Measurements from ENCODE around the gene OSBPL3. TPM values are rescaled to one million over a fixed set of nuclear protein-coding genes. Genes with fewer than 3 reads are reported as not detected.

OSBPL3 gene
- total and polyA plus RNA-seq, 2 donors (not counting 3 experiments of a cell fraction or from before 2014, with no cell fraction given): 7.5 to 27.1 TPM

GRCh38 chr7:25029075-25029474 lies 49.1 kb upstream of the OSBPL3 start:
- Histone ChIP-seq H3K27me3 (ENCODE audit: control insufficient read depth in 2 of 2, insufficient read depth in 2 of 2, low read length in 2 of 2) (no peaks in the 10 kb centered on the region), H3K9ac (replicated peaks; ENCODE audit: extremely low read depth, insufficient read depth, low read length) (no peak overlapping the region), H3K27ac (ENCODE audit: insufficient read depth, low read depth, low read length) (peak overlapping the region; percentile 95), H3K79me2 (ENCODE audit: control insufficient read depth, insufficient read depth, low read length) (no peaks in the 10 kb centered on the region), H3K9me3 (replicated peaks; ENCODE audit: control insufficient read depth, insufficient read depth, low read length) (no peaks in the 10 kb centered on the region), H3K4me1 (ENCODE audit: control insufficient read depth, extremely low read depth, insufficient read depth, low read length) (peaks cover 38% of the 10 kb centered on the region), H3K36me3 (ENCODE audit: control insufficient read depth in 2 of 2, extremely low read depth in 1 of 2, insufficient read depth in 2 of 2, low read length in 2 of 2) (no peaks in the 10 kb centered on the region), H4K20me1 (replicated peaks; ENCODE audit: control insufficient read depth, extremely low read depth, insufficient read depth, low read length) (no peaks in the 10 kb centered on the region), H3K9me1 (replicated peaks; ENCODE audit: control insufficient read depth, extremely low read depth, insufficient read depth, low read length) (no peaks in the 10 kb centered on the region), H3K4me2 (ENCODE audit: insufficient read depth, low read length) (peak overlapping the region; percentile 34), H3K4me3 (replicated peaks in 1 of 3; ENCODE audit: insufficient read depth in 1 of 3, low read depth in 1 of 3, low read length in 3 of 3) (no peak overlapping the region), H2AFZ (ENCODE audit: low read depth, low read length) (peak overlapping the region; percentile 82)
- CTCF ChIA-PET: interaction anchor here (1.4 to 2.1 kb wide), 5 partner anchors 9 to 217 kb away, joined by 3 to 7 read pairs (median 5); no protein-coding TSS in a partner anchor
- dilution Hi-C loops (cut with MboI; ENCODE audit: extremely low pct_ligation_motif_present, low sequenced_read_pairs): no loop called here
- TSS peak; percentile 39 for BruUV-seq (replicated peaks)
- TF ChIP-seq FOS (IDR thresholded peaks at IDR 0.05; ENCODE audit: borderline replicate concordance, insufficient read depth, low read length) (no peak), GATA2 (IDR thresholded peaks at IDR 0.05; ENCODE audit: insufficient read depth, insufficient read length, low read depth, low read length) (no peak), MYC (IDR thresholded peaks at IDR 0.05; ENCODE audit: low read depth, low read length) (no peak), POLR2A (IDR thresholded peaks at IDR 0.05; ENCODE audit: low read depth, low read length) (no peak), EZH2 (IDR thresholded peaks at IDR 0.05; ENCODE audit: borderline replicate concordance, low read depth, low read length, severe bottlenecking) (no peak), POLR2AphosphoS5 (IDR thresholded peaks at IDR 0.05; ENCODE audit: insufficient read depth, low read depth, low read length) (no peak), CTCF (IDR thresholded peaks at IDR 0.05; ENCODE audit: extremely low read depth in 1 of 2, insufficient read depth in 1 of 2, low read depth in 1 of 2, low read length in 2 of 2) (no peak), JUN (IDR thresholded peaks at IDR 0.05; ENCODE audit: borderline replicate concordance, insufficient read depth, insufficient read length, low read depth) (no peak)
- TF ChIP-seq, protein P1, sequence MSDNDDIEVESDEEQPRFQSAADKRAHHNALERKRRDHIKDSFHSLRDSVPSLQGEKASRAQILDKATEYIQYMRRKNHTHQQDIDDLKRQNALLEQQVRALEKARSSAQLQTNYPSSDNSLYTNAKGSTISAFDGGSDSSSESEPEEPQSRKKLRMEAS (IDR thresholded peaks at IDR 0.05; ENCODE audit: insufficient read depth, insufficient read length): no peak
- FAIRE-seq: no peak
- POLR2A ChIA-PET: interaction anchor here (0.5 kb wide), 1 partner anchor 1508 kb away, joined by 3 read pairs; no protein-coding TSS in a partner anchor
- no peak for DNase-seq (ENCODE audit: low read depth, low spot score)
- intact Hi-C loops (cut with micrococcal nuclease): loop anchor here (2.0 kb wide), 1 partner anchor 208 kb away; no protein-coding TSS in a partner anchor

Data from endothelial cell of umbilical vein (primary cell).